Epithelial cell of esophagus (primary cell): ENCODE measurements around the gene SLC34A1.

ENCODE experiments used
- DNase-seq: peaks from one replicate; pipeline ENCODE4 v3.0.0; 2010; ENCODE audit warnings: low read depth
- H3K4me3 ChIP-seq: 2 replicates; pipeline ENCODE4 v1.5.1; 2011; ENCODE audit warnings: mild to moderate bottlenecking, low read length, control low read depth
- TF ChIP-seq, protein P1 (sequence below): IDR thresholded peaks from 2 replicates; pipeline ENCODE4 v1.5.1; 2011; ENCODE audit warnings: low read depth, mild to moderate bottlenecking, low read length, control low read depth, inconsistent platforms; ENCODE audit not compliant: insufficient read depth; ENCODE audit errors: missing control alignments

The SLC34A1 gene, protein sequence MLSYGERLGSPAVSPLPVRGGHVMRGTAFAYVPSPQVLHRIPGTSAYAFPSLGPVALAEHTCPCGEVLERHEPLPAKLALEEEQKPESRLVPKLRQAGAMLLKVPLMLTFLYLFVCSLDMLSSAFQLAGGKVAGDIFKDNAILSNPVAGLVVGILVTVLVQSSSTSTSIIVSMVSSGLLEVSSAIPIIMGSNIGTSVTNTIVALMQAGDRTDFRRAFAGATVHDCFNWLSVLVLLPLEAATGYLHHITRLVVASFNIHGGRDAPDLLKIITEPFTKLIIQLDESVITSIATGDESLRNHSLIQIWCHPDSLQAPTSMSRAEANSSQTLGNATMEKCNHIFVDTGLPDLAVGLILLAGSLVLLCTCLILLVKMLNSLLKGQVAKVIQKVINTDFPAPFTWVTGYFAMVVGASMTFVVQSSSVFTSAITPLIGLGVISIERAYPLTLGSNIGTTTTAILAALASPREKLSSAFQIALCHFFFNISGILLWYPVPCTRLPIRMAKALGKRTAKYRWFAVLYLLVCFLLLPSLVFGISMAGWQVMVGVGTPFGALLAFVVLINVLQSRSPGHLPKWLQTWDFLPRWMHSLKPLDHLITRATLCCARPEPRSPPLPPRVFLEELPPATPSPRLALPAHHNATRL

GRCh38 chr5:177384134-177384533, at the start of gene SLC34A1:
Gene SLC34A1, plus strand, starts transcription at chr5:177384434. Its CDS starts 1,308 bp downstream, at chr5:177385742.
- TF ChIP-seq, protein P1, sequence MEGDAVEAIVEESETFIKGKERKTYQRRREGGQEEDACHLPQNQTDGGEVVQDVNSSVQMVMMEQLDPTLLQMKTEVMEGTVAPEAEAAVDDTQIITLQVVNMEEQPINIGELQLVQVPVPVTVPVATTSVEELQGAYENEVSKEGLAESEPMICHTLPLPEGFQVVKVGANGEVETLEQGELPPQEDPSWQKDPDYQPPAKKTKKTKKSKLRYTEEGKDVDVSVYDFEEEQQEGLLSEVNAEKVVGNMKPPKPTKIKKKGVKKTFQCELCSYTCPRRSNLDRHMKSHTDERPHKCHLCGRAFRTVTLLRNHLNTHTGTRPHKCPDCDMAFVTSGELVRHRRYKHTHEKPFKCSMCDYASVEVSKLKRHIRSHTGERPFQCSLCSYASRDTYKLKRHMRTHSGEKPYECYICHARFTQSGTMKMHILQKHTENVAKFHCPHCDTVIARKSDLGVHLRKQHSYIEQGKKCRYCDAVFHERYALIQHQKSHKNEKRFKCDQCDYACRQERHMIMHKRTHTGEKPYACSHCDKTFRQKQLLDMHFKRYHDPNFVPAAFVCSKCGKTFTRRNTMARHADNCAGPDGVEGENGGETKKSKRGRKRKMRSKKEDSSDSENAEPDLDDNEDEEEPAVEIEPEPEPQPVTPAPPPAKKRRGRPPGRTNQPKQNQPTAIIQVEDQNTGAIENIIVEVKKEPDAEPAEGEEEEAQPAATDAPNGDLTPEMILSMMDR = no peak
- H3K4me3 ChIP-seq = no peak within 1 kb of the TSS
- no peak for DNase-seq

- DNase-seq = no peak
- TF ChIP-seq, protein P1 = no peak
- no peak overlapping the region for H3K4me3 ChIP-seq
Measured at GRCh38 chr5:177334781-177335700, 49.2 kb upstream of the SLC34A1 start.

- TF ChIP-seq, protein P1 = no peak
- H3K4me3 ChIP-seq = no peak overlapping the region
- no peak for DNase-seq
Measured at GRCh38 chr5:177335701-177336065, 48.6 kb upstream of the SLC34A1 start.

DNA sequence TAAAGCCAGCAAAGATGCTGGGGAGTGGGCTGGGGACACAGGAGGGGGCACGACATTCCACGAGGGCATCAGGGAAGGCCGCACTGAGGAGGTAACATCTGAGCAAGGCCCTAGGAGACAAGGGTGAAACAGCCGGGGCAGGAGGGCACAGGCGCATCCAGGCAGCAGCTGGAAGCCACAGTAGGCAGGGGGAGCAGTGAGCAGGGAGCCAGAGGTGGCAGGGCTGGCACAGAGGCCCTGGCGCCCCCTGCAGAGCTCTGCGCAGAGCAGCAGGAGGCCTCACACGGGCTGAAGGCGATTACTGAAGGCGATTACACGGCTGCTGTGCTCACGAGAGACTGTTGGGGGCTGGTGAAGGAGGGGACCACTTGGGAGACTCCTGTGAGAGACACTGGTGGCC, 48.1 kb upstream of the SLC34A1 start:
- TF ChIP-seq, protein P1 = peak; percentile 37
- DNase-seq = peak; percentile 37

DNA sequence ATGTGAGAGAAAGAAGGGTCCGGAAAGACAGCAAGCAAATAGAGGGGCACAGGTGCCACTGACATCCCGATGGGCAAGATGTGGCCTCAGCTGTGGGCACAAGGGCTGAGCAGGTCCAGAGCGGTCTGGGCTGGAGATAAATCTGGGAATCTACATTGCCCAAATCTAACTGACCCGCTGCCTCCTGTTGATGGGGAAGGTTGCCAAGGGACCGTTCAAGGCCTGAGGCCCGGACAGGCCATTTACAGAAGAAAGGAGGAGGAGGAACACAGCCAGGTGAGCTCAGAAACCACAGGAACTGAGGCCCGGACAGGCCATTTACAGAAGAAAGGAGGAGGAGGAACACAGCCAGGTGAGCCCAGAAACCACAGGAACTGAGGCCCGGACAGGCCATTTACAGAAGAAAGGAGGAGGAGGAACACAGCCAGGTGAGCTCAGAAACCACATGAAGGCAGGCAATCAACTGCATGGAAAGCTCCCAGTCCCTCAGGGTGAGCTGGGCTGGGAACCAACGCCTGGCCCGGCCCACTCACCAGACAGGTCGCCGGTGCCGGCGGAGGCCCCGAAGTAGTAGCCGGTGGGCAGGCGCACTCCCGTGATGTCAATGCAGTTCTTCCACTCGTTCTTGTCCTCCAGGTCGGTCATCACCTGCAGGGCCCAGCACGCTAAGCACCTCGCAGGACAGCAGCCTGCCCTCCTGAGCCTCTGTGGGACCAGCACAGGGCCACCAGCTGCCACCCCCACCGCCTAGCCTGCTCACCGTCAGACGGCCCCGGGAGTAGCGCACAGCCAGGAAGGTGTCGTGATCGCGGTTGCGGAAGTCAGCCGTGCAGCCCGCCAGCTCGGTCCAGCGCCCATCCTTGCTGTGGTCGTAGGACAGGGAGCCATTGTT, 47.4 kb upstream of the SLC34A1 start:
- TF ChIP-seq, protein P1 = no peak
- no peak for DNase-seq
- no peak overlapping the region for H3K4me3 ChIP-seq

More for the DNA sequence above, 48.1 kb upstream of the SLC34A1 start:
- no peak overlapping the region for H3K4me3 ChIP-seq
